Measurements from ENCODE around the gene CEP112.

- TF ChIP-seq CTCF (IDR thresholded peaks at IDR 0.05; ENCODE audit: low read depth, low read length) (no peak), POLR2A (IDR thresholded peaks at IDR 0.05; ENCODE audit: extremely low read depth, insufficient read length) (no peak), MAX (IDR thresholded peaks at IDR 0.05; ENCODE audit: low read depth, low read length) (no peak), MYC (IDR thresholded peaks at IDR 0.05; ENCODE audit: low read depth, low read length) (no peak)
Observed at GRCh38 chr17:65925606-65926307, 266.2 kb downstream of the CEP112 start.

All from NB4 (cell line).